ENCODE data around the gene ZNRF3.
"Not testable (repeated sequence)": the region's sequence is repeated elsewhere in the genome, so short reads cannot be mapped to it uniquely, and the experiment has no call there.

ZNRF3 gene

GRCh38 chr22:29078036-29078868, 194.9 kb downstream of the ZNRF3 start:
- TF ChIP-seq CTCF (IDR thresholded peaks at IDR 0.05; ENCODE audit: low read depth, low read length, missing control alignments) = no peak
- no peak overlapping the region for H3K4me3 ChIP-seq (ENCODE audit: low read depth, low read length)
- DNase-seq (ENCODE audit: low read depth) = no peak

GRCh38 chr22:29078869-29079207, 195.5 kb downstream of the ZNRF3 start:
- TF ChIP-seq CTCF (IDR thresholded peaks at IDR 0.05; ENCODE audit: low read depth, low read length, missing control alignments) = no peak
- no peak overlapping the region for H3K4me3 ChIP-seq (ENCODE audit: low read depth, low read length)
- no peak for DNase-seq (ENCODE audit: low read depth)

- no peak for DNase-seq (ENCODE audit: low read depth)
- no peak overlapping the region for H3K4me3 ChIP-seq (ENCODE audit: low read depth, low read length)
- no peak for TF ChIP-seq CTCF (IDR thresholded peaks at IDR 0.05; ENCODE audit: low read depth, low read length, missing control alignments)
Observed at GRCh38 chr22:29079218-29079901, 196.0 kb downstream of the ZNRF3 start.

GRCh38 chr22:29080106-29080975, 197.0 kb downstream of the ZNRF3 start:
- H3K4me3 ChIP-seq (ENCODE audit: low read depth, low read length) = no peak overlapping the region
- TF ChIP-seq CTCF (IDR thresholded peaks at IDR 0.05; ENCODE audit: low read depth, low read length, missing control alignments) = no peak
- no peak for DNase-seq (ENCODE audit: low read depth)

- no peak for DNase-seq (ENCODE audit: low read depth)
- no peak for TF ChIP-seq CTCF (IDR thresholded peaks at IDR 0.05; ENCODE audit: low read depth, low read length, missing control alignments)
- no peak overlapping the region for H3K4me3 ChIP-seq (ENCODE audit: low read depth, low read length)
Observed at GRCh38 chr22:29081517-29082236, 198.3 kb downstream of the ZNRF3 start.

GRCh38 chr22:29082826-29083545, 199.6 kb downstream of the ZNRF3 start:
- DNase-seq (ENCODE audit: low read depth) = no peak
- no peak for TF ChIP-seq CTCF (IDR thresholded peaks at IDR 0.05; ENCODE audit: low read depth, low read length, missing control alignments)

GRCh38 chr22:29083576-29083932, 200.2 kb downstream of the ZNRF3 start:
- not testable (repeated sequence) for H3K4me3 ChIP-seq (ENCODE audit: low read depth, low read length); DNase-seq (ENCODE audit: low read depth)

More at GRCh38 chr22:29082826-29083545, 199.6 kb downstream of the ZNRF3 start:
- H3K4me3 ChIP-seq (ENCODE audit: low read depth, low read length) = no peak overlapping the region

Measured in GM12864 (cell line).